HEK293T (cell line): Measurements from ENCODE around the gene MPPED1.

Experiments
- CTCF ChIA-PET: fragments of 350-600 bp; formaldehyde crosslinking; extraction: SDS; loops from one replicate; lab custom pipeline; 2021; ENCODE audit warnings: antibody characterized with exemption, inconsistent platforms; lab: Yijun Ruan, JAX
- POLR2A ChIA-PET: fragments of 350-600 bp; formaldehyde crosslinking; extraction: SDS; loops from one replicate; lab custom pipeline; 2020; ENCODE audit warnings: antibody characterized with exemption, inconsistent platforms; lab: Yijun Ruan, JAX
- DNase-seq: peaks from one replicate; pipeline ENCODE4 v3.0.0; 2012; ENCODE audit warnings: mixed read lengths; ENCODE audit errors: extremely low spot score
- ARNT ChIP-seq: fragments of 450-650 bp; IDR thresholded peaks from 2 replicates; pipeline ENCODE4 v1.6.1; 2017; ENCODE audit warnings: mild to moderate bottlenecking
- BHLHE40 ChIP-seq: fragments of 450-650 bp; IDR thresholded peaks from 2 replicates; pipeline ENCODE4 v1.6.1; 2016; ENCODE audit warnings: mild to moderate bottlenecking, moderate library complexity, borderline replicate concordance
- CTBP1 ChIP-seq: fragments of 450-650 bp; IDR thresholded peaks from 2 replicates; pipeline ENCODE4 v1.6.1; 2016; ENCODE audit warnings: borderline replicate concordance
- ELF4 ChIP-seq: fragments of 450-650 bp; IDR thresholded peaks from 2 replicates; pipeline ENCODE4 v1.6.1; 2017; ENCODE audit warnings: antibody characterized with exemption
- FOXA1 ChIP-seq: fragments of 450-650 bp; IDR thresholded peaks from 2 replicates; pipeline ENCODE4 v1.6.1; 2016; ENCODE audit warnings: mild to moderate bottlenecking
- FOXK2 ChIP-seq: fragments of 450-650 bp; IDR thresholded peaks from 2 replicates; pipeline ENCODE4 v1.6.1; 2016; ENCODE audit warnings: mild to moderate bottlenecking
- FOXM1 ChIP-seq: fragments of 450-650 bp; IDR thresholded peaks from 2 replicates; pipeline ENCODE4 v1.6.1; 2017; ENCODE audit warnings: mild to moderate bottlenecking, borderline replicate concordance
- HDGF ChIP-seq: fragments of 450-650 bp; IDR thresholded peaks from 2 replicates; pipeline ENCODE4 v1.6.1; 2017; ENCODE audit warnings: antibody characterized with exemption, borderline replicate concordance
- L3MBTL2 ChIP-seq: fragments of 450-650 bp; conservative IDR thresholded peaks from 2 replicates; pipeline ENCODE4 v1.6.1; 2016; ENCODE audit warnings: mild to moderate bottlenecking
- LEF1 ChIP-seq: fragments of 450-650 bp; IDR thresholded peaks from 2 replicates; pipeline ENCODE4 v1.6.1; 2017; ENCODE audit warnings: mild to moderate bottlenecking, borderline replicate concordance
- NFRKB ChIP-seq: fragments of 450-650 bp; IDR thresholded peaks from 2 replicates; pipeline ENCODE4 v1.6.1; 2016; ENCODE audit warnings: mild to moderate bottlenecking, moderate library complexity
- SP1 ChIP-seq: fragments of 450-650 bp; IDR thresholded peaks from 2 replicates; pipeline ENCODE4 v1.6.1; 2017
- SUZ12 ChIP-seq: fragments of 450-650 bp; IDR thresholded peaks from 2 replicates; pipeline ENCODE4 v1.6.1; 2016; ENCODE audit warnings: mild to moderate bottlenecking
- TARDBP ChIP-seq: fragments of 450-650 bp; IDR thresholded peaks from 2 replicates; pipeline ENCODE4 v1.6.1; 2016
- ZNF384 ChIP-seq: fragments of 450-650 bp; IDR thresholded peaks from 2 replicates; pipeline ENCODE4 v1.6.1; 2016

The MPPED1 gene

GRCh38 chr22:43541462-43542407 lies 129.9 kb downstream of the MPPED1 start:
- no peak for DNase-seq
- TF ChIP-seq FOXK2 (no peak), TARDBP (no peak), SP1 (no peak), NFRKB (no peak), ARNT (no peak), BHLHE40 (no peak), ELF4 (no peak), L3MBTL2 (no peak)
- ChIA-PET POLR2A (no interaction called here), CTCF (no interaction called here)

- ChIA-PET POLR2A (no interaction called here), CTCF (no interaction called here)
- TF ChIP-seq FOXK2: no peak
- DNase-seq: no peak
Observed at GRCh38 chr22:43542681-43543521, 131.1 kb downstream of the MPPED1 start.

- ChIA-PET POLR2A (interaction anchor here (0.5 kb wide), 1 partner anchor 22 kb away, joined by 3 read pairs; no protein-coding TSS in a partner anchor), CTCF (interaction anchor here (0.8 kb wide), 1 partner anchor 21 kb away, joined by 3 read pairs; no protein-coding TSS in a partner anchor)
- TF ChIP-seq CTBP1 (no peak), FOXM1 (no peak), L3MBTL2 (no peak), LEF1 (no peak), FOXA1 (no peak), ARNT (no peak)
- no peak for DNase-seq
Observed at GRCh38 chr22:43543522-43544288, 131.9 kb downstream of the MPPED1 start.

- CTCF ChIA-PET: interaction anchor here (0.8 kb wide), 1 partner anchor 22 kb away, joined by 3 read pairs; no protein-coding TSS in a partner anchor
- POLR2A ChIA-PET: interaction anchor here (0.5 kb wide), 1 partner anchor 23 kb away, joined by 3 read pairs; no protein-coding TSS in a partner anchor
- TF ChIP-seq HDGF: no peak
- no peak for TF ChIP-seq ARNT
- no peak for TF ChIP-seq FOXA1
- no peak for TF ChIP-seq FOXK2
- TF ChIP-seq SP1: no peak
- TF ChIP-seq BHLHE40: no peak
- no peak for TF ChIP-seq ELF4
- no peak for TF ChIP-seq SUZ12
- TF ChIP-seq ZNF384: no peak
- no peak for TF ChIP-seq LEF1
- no peak for TF ChIP-seq L3MBTL2
- TF ChIP-seq FOXM1: no peak
- no peak for TF ChIP-seq NFRKB
- DNase-seq: no peak
Observed at GRCh38 chr22:43544289-43544673, 132.5 kb downstream of the MPPED1 start.

- DNase-seq: no peak
- ChIA-PET POLR2A (no interaction called here), CTCF (no interaction called here)
- TF ChIP-seq NFRKB: no peak
- no peak for TF ChIP-seq LEF1
Observed at GRCh38 chr22:43546186-43546585, 134.4 kb downstream of the MPPED1 start.

GRCh38 chr22:43550024-43550620 lies 138.3 kb downstream of the MPPED1 start:
- no peak for TF ChIP-seq HDGF
- TF ChIP-seq CTBP1: no peak
- no peak for TF ChIP-seq L3MBTL2
- no peak for TF ChIP-seq NFRKB
- no peak for TF ChIP-seq FOXK2
- no peak for TF ChIP-seq ARNT
- no peak for TF ChIP-seq SP1
- TF ChIP-seq FOXM1: no peak
- TF ChIP-seq SUZ12: no peak
- ChIA-PET CTCF (no interaction called here), POLR2A (no interaction called here)
- DNase-seq: no peak

- ChIA-PET POLR2A (no interaction called here), CTCF (no interaction called here)
- TF ChIP-seq L3MBTL2: no peak
- no peak for TF ChIP-seq SUZ12
- no peak for TF ChIP-seq TARDBP
- TF ChIP-seq ZNF384: no peak
- no peak for TF ChIP-seq CTBP1
- no peak for TF ChIP-seq BHLHE40
- no peak for TF ChIP-seq ELF4
- DNase-seq: no peak
Observed at GRCh38 chr22:43550672-43551071, 138.9 kb downstream of the MPPED1 start.
